Right lobe of liver (tissue), 4 donors: ENCODE measurements around the gene DVL2.

Experiments
- POLR2A ChIP-seq: fragments of 450-650 bp; IDR thresholded peaks from one replicate; pipeline ENCODE4 v1.6.1; 2017; ENCODE audit warnings: antibody characterized with exemption, mild to moderate bottlenecking
- TF ChIP-seq, protein P1 (sequence below), 4 donors: fragments of 200-600 bp in 3 of 4; fragments of 450-650 bp in 1 of 4; IDR thresholded peaks; one replicate each; pipeline versions ENCODE4 v1.5.1 to v1.8.0; 2016 to 2022; ENCODE audit warnings: antibody characterized with exemption in 4 of 4, mild to moderate bottlenecking in 2 of 4
- donor health status: DM: no; HTN: no; CAD: no.
- donor health status: DM: no; HTN: no; CAD: no.
- donor health status: DM: no; HTN: yes; CAD: no.

DNA sequence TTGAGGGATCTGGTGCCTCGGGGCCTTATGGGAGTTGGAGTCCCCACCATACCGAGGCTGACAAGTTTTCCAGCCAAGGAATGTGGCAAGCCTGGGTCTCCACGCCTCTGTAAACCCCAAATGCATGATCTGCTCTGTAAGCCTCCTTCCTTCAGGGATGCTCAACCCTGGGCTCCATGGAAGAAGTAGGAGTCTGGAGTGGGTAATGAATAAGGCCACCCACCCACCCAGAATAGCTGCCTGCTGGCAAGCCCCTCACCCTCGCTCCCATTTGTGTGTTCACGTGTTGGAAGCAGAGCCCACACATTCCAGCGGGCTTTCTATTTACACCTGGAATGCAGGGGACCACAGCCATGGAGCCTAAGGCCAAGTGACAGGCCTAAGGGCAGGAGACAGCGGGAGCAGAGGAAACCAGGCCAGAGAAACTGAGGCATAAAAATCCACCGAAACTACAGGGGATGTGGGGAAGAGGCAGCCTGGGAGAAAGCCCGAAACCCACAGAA lies 19.1 kb downstream of the DVL2 start:
- TF ChIP-seq, protein P1, sequence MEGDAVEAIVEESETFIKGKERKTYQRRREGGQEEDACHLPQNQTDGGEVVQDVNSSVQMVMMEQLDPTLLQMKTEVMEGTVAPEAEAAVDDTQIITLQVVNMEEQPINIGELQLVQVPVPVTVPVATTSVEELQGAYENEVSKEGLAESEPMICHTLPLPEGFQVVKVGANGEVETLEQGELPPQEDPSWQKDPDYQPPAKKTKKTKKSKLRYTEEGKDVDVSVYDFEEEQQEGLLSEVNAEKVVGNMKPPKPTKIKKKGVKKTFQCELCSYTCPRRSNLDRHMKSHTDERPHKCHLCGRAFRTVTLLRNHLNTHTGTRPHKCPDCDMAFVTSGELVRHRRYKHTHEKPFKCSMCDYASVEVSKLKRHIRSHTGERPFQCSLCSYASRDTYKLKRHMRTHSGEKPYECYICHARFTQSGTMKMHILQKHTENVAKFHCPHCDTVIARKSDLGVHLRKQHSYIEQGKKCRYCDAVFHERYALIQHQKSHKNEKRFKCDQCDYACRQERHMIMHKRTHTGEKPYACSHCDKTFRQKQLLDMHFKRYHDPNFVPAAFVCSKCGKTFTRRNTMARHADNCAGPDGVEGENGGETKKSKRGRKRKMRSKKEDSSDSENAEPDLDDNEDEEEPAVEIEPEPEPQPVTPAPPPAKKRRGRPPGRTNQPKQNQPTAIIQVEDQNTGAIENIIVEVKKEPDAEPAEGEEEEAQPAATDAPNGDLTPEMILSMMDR (IDR thresholded peaks at IDR 0.05): no peak
- TF ChIP-seq POLR2A: no peak
